GM21528 (cell line): Measurements from ENCODE around the gene CPNE8.
"Not testable (repeated sequence)": the region's sequence is repeated elsewhere in the genome, so short reads cannot be mapped to it uniquely, and the experiment has no call there.

Experiments
- ATAC-seq: cut with Tn5 transposase; IDR thresholded peaks from one replicate; pipeline ENCODE4 v1.9.1; 2021; ENCODE audit warnings: mild to moderate bottlenecking, moderate library complexity; ENCODE audit not compliant: unreplicated experiment, low FRiP score

Gene CPNE8

GRCh38 chr12:38744041-38744440 lies 161.3 kb downstream of the CPNE8 start:
- no peak for ATAC-seq

DNA sequence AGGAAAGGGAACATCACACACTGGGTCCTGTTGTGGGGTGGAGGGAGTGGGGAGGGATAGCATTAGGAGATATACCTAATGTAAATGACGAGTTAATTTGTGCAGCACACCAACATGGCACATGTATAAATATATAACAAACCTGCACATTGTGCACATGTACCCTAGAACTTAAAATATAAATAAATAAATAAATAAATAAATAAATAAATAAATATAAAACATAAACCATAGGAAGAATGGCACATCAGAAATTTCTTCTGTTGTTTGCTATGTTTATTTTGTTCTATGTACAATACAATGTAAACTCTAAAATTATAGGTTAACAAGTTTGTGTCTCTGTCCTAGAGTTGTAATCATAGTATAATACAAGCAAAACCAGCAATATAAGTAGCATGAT lies 162.9 kb downstream of the CPNE8 start:
- ATAC-seq, result not testable (repeated sequence)

DNA sequence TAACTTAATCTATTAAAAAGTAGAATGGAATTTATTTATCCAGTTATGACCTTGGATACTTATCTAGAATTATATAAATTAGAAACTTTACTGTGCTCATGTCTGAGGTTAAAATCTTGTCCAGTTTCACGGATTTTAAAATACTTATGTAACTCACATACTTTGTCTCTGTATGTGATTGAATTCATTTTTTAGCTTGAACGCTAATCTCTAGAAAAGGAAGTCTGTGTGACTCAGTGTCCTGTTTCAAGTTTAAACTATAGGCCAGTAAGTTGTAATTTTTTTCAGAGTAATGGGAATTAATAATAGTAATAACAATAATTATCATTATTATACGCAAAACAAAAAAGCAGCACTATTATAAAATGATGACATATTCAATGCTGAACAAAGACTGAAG lies 168.6 kb downstream of the CPNE8 start:
- no peak for ATAC-seq

DNA sequence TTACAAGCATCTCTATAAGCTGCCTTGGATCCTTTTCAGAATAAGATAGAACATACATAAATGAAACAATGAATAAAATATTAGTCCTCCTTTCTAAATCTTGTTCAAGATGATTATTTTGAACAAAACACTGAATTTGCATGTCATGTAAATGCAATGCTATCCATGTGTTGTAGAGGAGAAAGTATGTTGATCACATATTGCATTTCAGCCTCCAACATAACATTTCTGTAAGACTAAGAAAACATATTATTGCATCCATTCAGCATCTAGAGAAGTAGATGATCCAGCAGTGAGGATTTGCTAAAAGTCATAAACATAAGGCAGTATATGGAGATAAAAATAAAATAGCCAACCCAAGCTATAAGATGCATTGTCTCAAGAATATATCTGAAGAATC lies 172.6 kb downstream of the CPNE8 start:
- no peak for ATAC-seq

DNA sequence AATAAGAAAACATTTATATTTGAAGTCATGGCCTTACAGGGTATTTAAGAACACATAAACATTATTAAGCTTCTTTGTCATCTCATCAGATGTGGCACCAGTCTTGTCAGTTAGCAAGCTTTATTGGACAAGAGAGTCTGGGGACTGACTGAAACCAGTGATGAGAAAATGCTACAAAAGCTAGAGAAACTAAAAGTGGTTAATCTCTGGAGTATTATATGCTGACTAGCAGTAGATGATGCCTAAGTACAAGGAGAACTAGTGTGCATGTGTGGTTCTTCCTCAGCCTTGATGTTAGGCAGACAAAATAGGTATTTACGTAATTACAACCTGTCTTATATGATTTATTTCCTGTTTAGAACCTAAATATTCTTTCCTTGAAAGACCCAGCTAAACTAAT lies 176.5 kb downstream of the CPNE8 start:
- ATAC-seq, result no peak

GRCh38 chr12:38721611-38722252 lies 183.7 kb downstream of the CPNE8 start:
- no peak for ATAC-seq

GRCh38 chr12:38720661-38721060 lies 184.7 kb downstream of the CPNE8 start:
- ATAC-seq, result no peak

GRCh38 chr12:38713294-38713693 lies 192.1 kb downstream of the CPNE8 start:
- ATAC-seq, result no peak

GRCh38 chr12:38711054-38711453 lies 194.3 kb downstream of the CPNE8 start:
- no peak for ATAC-seq

- no peak for ATAC-seq
Measured at GRCh38 chr12:38708466-38708865, 196.9 kb downstream of the CPNE8 start.

- no peak for ATAC-seq
Measured at GRCh38 chr12:38707648-38708047, 197.7 kb downstream of the CPNE8 start.

- ATAC-seq, result no peak
Measured at GRCh38 chr12:38697289-38697688, 208.1 kb downstream of the CPNE8 start.

DNA sequence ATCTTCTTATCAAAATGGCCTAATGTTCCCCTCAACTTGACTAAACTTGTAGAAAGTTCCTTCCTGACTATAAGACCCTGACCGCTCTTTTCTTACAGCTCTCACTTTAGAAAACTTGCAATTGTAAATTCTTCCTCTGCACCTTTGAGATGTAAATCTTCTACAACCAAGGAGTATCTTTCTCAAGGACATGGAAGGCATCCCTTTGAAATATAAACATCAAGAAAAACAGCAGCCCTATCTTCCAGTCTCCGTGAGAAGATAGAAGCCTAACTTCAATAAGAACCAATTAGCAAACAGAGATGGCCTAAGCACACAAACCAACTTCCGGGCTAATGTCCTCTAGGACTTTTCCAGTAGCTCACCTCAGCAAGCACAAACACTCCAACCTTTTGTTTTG lies 210.3 kb downstream of the CPNE8 start:
- no peak for ATAC-seq

DNA sequence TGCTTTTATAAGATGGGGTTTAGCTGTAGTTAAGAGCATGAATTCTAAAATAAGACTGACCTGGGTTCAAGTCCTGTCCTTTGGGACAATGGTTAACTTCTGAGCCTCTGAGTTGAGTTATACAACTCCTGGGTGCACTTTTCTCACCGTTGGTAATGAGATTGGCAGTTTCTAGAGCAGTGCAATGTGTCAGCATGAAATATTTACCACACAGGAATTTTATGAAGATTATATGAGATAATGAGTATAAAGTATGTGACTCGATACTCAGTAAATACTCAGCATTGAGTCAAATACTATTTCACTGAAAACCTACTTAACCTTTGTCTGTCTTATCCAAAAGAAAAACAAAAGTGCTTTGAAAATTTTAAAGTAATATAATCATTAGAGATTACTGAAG lies 214.2 kb downstream of the CPNE8 start:
- ATAC-seq, result no peak

- no peak for ATAC-seq
Measured at GRCh38 chr12:38690646-38691045, 214.7 kb downstream of the CPNE8 start.

GRCh38 chr12:38689704-38690103 lies 215.7 kb downstream of the CPNE8 start:
- ATAC-seq, result no peak

DNA sequence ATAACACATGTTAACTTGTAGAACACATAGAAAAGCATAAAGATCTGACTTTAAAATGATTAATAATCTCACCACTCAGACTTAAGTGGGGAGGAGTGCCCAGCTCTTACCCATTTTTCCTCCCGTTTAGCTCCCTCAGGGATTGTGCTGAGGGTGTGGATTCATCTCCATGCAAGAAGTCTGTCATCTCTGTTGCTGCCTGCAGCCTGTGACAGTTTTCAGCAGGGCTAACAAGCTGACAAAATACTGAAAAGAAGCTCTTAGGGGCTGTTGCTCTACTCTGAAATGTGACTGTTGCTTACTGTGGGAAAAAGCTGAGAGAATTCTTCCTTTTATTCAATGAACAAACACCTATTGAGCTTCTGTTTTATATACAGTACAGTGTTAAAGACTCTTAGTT lies 216.2 kb downstream of the CPNE8 start:
- ATAC-seq, result no peak

DNA sequence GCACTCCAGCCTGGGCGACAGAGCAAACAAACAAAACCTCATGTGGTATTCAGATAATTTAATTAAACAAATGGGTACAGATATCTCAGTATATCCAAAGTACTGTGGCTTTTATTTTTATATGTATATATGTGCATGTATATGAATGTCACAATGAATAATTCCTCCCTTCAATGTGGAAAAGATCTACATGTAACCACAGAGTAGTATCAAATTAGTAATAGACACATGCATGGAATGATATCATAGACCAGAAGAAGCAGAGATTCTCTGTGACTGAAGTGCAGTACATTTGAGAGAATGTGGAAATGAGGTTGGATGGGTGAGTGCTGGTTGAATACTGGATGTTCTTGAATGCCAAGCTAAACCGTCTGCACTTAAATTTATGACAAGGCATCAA lies 222.9 kb downstream of the CPNE8 start:
- ATAC-seq, result no peak

- ATAC-seq, result no peak
Measured at GRCh38 chr12:38669530-38669929, 235.9 kb downstream of the CPNE8 start.

DNA sequence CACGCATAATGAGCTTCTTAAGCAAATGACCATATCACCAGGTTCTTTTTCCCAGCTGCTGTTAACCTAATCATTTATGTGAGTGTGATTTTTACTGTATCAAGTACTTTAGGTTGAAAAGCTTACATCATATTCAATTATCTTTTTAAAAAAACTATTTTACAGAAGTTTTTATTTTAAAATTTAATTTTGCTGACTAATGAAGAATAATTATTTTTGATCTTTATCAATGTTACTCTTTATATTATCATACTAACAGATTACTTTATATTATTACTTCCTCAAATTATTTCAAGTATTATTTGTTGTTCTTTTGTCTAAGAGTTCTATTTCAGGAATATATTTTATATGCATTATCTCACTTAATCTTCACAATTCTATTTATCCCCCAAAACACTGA lies 236.3 kb downstream of the CPNE8 start:
- ATAC-seq, result no peak

DNA sequence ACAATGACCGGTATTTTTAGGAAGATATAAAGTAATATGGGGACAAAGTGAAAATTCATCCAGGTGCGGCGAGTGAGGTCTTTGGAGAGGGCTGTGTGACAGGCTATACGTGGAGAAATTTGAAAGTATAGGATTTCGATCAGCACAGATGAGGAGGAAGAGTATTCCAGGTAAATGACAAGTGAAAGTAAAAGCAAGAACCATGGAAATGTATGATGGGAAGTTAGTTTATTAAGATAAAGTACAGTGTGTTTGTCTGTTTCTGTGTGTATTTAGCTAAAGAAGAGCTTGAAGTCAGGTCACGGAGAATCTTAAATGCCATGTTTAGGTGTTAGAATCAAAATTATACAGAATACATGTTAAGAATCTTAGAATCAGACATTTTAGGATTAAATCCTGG lies 239.0 kb downstream of the CPNE8 start:
- ATAC-seq, result no peak

GRCh38 chr12:38664661-38665269 lies 240.6 kb downstream of the CPNE8 start:
- peak; percentile 74 for ATAC-seq

DNA sequence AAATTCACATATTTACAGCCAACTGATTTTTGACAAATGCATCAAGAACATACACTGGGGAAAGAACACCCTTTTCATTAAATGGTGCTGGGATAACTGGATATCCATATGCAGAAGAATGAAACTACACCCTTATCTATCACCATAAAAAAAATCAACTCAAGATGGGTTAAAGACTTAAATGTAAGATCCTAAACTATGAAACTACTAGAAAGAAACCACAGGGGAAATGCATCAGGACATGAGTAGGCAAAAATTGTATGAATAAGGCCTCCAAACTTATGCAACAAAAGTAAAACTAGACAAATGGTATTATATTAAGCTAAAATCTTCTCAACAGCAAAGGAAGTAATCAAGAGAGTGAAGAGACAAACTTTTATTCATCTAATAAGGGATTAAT lies 242.6 kb downstream of the CPNE8 start:
- ATAC-seq, result no peak
